HCT116 (cell line): ENCODE measurements around the gene C10orf143. TPM values are rescaled to one million over a fixed set of nuclear protein-coding genes. Genes with fewer than 3 reads are reported as not detected.

Experiments used
- ATAC-seq: fragments of 200-7000 bp; cut with Tn5 transposase; 2 replicates; pipeline ENCODE4 v1.9.1; 2020; ENCODE audit warnings: mild to moderate bottlenecking, moderate library complexity
- BruUV-seq: library from RNA; stranded (reverse); fragments of 400-500 nt; replicated peaks from 2 replicates; lab custom pipeline; 2021; lab: Mats Ljungman, UMichigan
- CTCF ChIA-PET: fragments of 300-600 bp; sonication (Branson Sonifier 250); formaldehyde crosslinking; loops from one replicate; lab custom pipeline; 2021; ENCODE audit warnings: antibody characterized with exemption; lab: Charles Lee
- POLR2A ChIA-PET: fragments of 300-600, 350-600 bp; sonication (Branson Sonifier 250); formaldehyde crosslinking; loops from one replicate; lab custom pipeline; 2021; ENCODE audit warnings: antibody characterized with exemption; lab: Charles Lee
- RAD21 ChIA-PET, 2 experiments: fragments of 300-600 bp; sonication (Branson Sonifier 250); formaldehyde crosslinking; loops; one replicate each; lab custom pipeline; 2023; ENCODE audit warnings: low total read pairs in 2 of 2; ENCODE audit not compliant: uncharacterized antibody in 2 of 2, unreplicated experiment in 2 of 2, low non-redundant PET in 1 of 2; lab: Charles Lee
- DNase-seq: peaks from one replicate; pipeline ENCODE4 v3.0.0-alpha.2; 2010; ENCODE audit warnings: low read depth, low spot score
- H2AFZ ChIP-seq: fragments of 200-600 bp; shearing (Covaris generic), sonication (generic); 2 replicates; pipeline ENCODE4 v1.6.1; 2017; ENCODE audit warnings: low read depth, mixed run types, mixed read lengths, antibody characterized with exemption, low read length; ENCODE audit not compliant: poor library complexity, severe bottlenecking
- H3K27ac ChIP-seq: 2 replicates; pipeline ENCODE4 v1.5.1; 2012; ENCODE audit warnings: low read depth, low read length
- H3K27me3 ChIP-seq: fragments of 200-600 bp; sonication (generic); 2 replicates; pipeline ENCODE4 v1.6.1; 2016; ENCODE audit warnings: mixed run types, low read length, mixed read lengths; ENCODE audit not compliant: insufficient read depth
- H3K36me3 ChIP-seq, 2 experiments: fragments of 200-500 bp in 1 of 2; fragments of 200-600 bp in 1 of 2; sonication (Bioruptor generic) in 1 of 2; sonication (generic) in 1 of 2; 2 replicates each; pipeline versions ENCODE4 v1.5.1 to v1.6.1; 2014 to 2016; ENCODE audit warnings: low read length in 2 of 2, inconsistent platforms in 1 of 2, mixed read lengths in 1 of 2, mixed run types in 1 of 2; ENCODE audit not compliant: insufficient read depth in 2 of 2, control insufficient read depth in 1 of 2
- H3K4me1 ChIP-seq, 2 experiments: fragments of 200-600 bp in 1 of 2; sonication (generic) in 1 of 2; 2 replicates each; pipeline versions ENCODE4 v1.5.1 to v1.6.1; 2012 to 2017; ENCODE audit warnings: low read length in 2 of 2, inconsistent platforms in 1 of 2, mild to moderate bottlenecking in 1 of 2, mixed read lengths in 1 of 2, mixed run types in 1 of 2, moderate library complexity in 1 of 2; ENCODE audit not compliant: insufficient read depth in 2 of 2, control insufficient read depth in 1 of 2
- H3K4me2 ChIP-seq: fragments of 200-600 bp; sonication (generic); 2 replicates; pipeline ENCODE4 v1.6.1; 2017; ENCODE audit warnings: mixed run types, low read length, mixed read lengths
- H3K4me3 ChIP-seq, 2 experiments: fragments of 200-600 bp in 1 of 2; sonication (generic) in 1 of 2; replicated peaks in 1 of 2; 2 replicates each; pipeline ENCODE4 v1.5.1; 2011 to 2016; ENCODE audit warnings: low read length in 2 of 2, control low read depth in 1 of 2, low read depth in 1 of 2, mild to moderate bottlenecking in 1 of 2, mixed read lengths in 1 of 2, mixed run types in 1 of 2
- H3K79me2 ChIP-seq: fragments of 200-600 bp; sonication (generic); 2 replicates; pipeline ENCODE4 v1.6.1; 2017; ENCODE audit warnings: mild to moderate bottlenecking, mixed run types, low read length, moderate library complexity, mixed read lengths; ENCODE audit not compliant: insufficient read depth
- H3K9ac ChIP-seq: fragments of 200-600 bp; sonication (generic); 2 replicates; pipeline ENCODE4 v1.6.1; 2016; ENCODE audit warnings: low read length, mixed read lengths
- H3K9me2 ChIP-seq: fragments of 200-600 bp; sonication (generic), shearing (Covaris generic); 2 replicates; pipeline ENCODE4 v1.6.1; 2017; ENCODE audit warnings: mixed run types, mild to moderate bottlenecking, moderate library complexity; ENCODE audit not compliant: insufficient read depth
- H3K9me3 ChIP-seq, 2 experiments: fragments of 200-500 bp in 1 of 2; fragments of 200-600 bp in 1 of 2; sonication (Bioruptor generic) in 1 of 2; sonication (generic) in 1 of 2; 2 replicates each; pipeline ENCODE4 v1.6.1; 2014 to 2017; ENCODE audit warnings: low read length in 2 of 2, mixed read lengths in 2 of 2, inconsistent platforms in 1 of 2, low read depth in 1 of 2, mild to moderate bottlenecking in 1 of 2, mixed run types in 1 of 2, moderate library complexity in 1 of 2; ENCODE audit not compliant: control insufficient read depth in 1 of 2, insufficient read depth in 1 of 2
- H4K20me1 ChIP-seq: fragments of 200-600 bp; sonication (generic), shearing (Covaris generic); 2 replicates; pipeline ENCODE4 v1.6.1; 2017; ENCODE audit warnings: mixed run types, mild to moderate bottlenecking, moderate library complexity; ENCODE audit not compliant: insufficient read depth
- CBX3 ChIP-seq: IDR thresholded peaks from 2 replicates; pipeline ENCODE4 v1.6.1; 2012; ENCODE audit warnings: low read depth
- CEBPB ChIP-seq: IDR thresholded peaks from 2 replicates; pipeline ENCODE4 v1.6.1; 2012; ENCODE audit warnings: low read depth
- EZH2phosphoT487 ChIP-seq: fragments of 200-600 bp; IDR thresholded peaks from 2 replicates; pipeline ENCODE4 v1.6.1; 2018; ENCODE audit warnings: antibody characterized with exemption, borderline replicate concordance
- POLR2A ChIP-seq: IDR thresholded peaks from 2 replicates; pipeline ENCODE4 v1.7.0; 2011; ENCODE audit warnings: borderline replicate concordance; ENCODE audit not compliant: insufficient read depth, insufficient read length; ENCODE audit errors: extremely low read depth
- RAD21 ChIP-seq: IDR thresholded peaks from 2 replicates; pipeline ENCODE4 v1.6.1; 2012; ENCODE audit warnings: low read depth, mild to moderate bottlenecking
- ZBTB33 ChIP-seq: IDR thresholded peaks from 2 replicates; pipeline ENCODE4 v1.6.1; 2011; ENCODE audit warnings: mild to moderate bottlenecking, low read length, moderate library complexity; ENCODE audit not compliant: insufficient replicate concordance; ENCODE audit errors: extremely low read depth
- intact Hi-C: fragments of 100-400 bp; cut with micrococcal nuclease; formaldehyde crosslinking; loops from 2 replicates; pipeline ENCODE4 v1.10.0; 2022
- total RNA-seq: library from RNA; stranded (reverse); gene quantifications from one replicate; pipeline ENCODE4 v1.2.1, GENCODE V29; 2021; ENCODE audit not compliant: unreplicated experiment

Gene C10orf143
- total RNA-seq, 1 experiment from 2014 or later: 0.66 TPM

GRCh38 chr10:130038019-130038555 is 72.5 kb downstream of the C10orf143 start:
- DNase-seq (no peak), ATAC-seq (no peak)
- intact Hi-C loops: no loop called here
- H3K27ac ChIP-seq: no peak overlapping the region
- no peaks in the 10 kb centered on the region for H3K9me3 ChIP-seq
- no peak overlapping the region for H3K4me2 ChIP-seq
- no peak overlapping the region for H3K4me3 ChIP-seq
- TF ChIP-seq ZBTB33 (no peak), RAD21 (no peak), POLR2A (no peak), CEBPB (no peak)
- no peaks in the 10 kb centered on the region for H4K20me1 ChIP-seq
- no peaks in the 10 kb centered on the region for H3K79me2 ChIP-seq
- ChIA-PET POLR2A (no interaction called here), CTCF (no interaction called here), RAD21 (no interaction called here)
- no peak overlapping the region for H3K9ac ChIP-seq
- no TSS peak for BruUV-seq
- H2AFZ ChIP-seq: no peak overlapping the region
- H3K36me3 ChIP-seq: no peaks in the 10 kb centered on the region
- no peaks in the 10 kb centered on the region for H3K4me1 ChIP-seq
- no peaks in the 10 kb centered on the region for H3K9me2 ChIP-seq
- no peaks in the 10 kb centered on the region; the same call in 1 of the 2 replicates for H3K27me3 ChIP-seq

DNA sequence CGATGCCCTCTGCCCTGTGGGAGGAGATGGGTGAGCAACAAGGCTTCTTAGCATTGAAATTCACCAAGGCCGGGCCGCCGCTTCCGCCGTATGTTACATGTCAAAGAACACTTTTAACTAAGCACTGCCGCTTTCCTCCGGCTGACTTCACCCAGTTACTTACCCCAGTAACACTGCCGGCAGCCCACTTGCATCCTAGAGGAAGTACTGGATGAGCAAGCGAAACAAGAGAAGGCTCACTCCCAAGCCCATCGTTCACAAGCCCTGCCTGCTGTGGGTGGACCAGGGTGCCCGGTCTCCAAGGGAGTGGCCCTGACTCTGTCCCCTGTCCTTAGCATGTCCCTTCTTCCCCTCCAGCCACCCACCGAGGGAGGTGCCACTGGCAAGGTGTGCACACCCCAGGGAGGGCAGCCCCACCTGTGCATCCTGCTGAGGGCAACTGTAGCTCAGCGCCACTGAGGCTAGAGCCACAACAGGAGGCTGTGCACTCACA is 73.4 kb downstream of the C10orf143 start:
- no TSS peak for BruUV-seq
- no peaks in the 10 kb centered on the region for H3K79me2 ChIP-seq
- no peaks in the 10 kb centered on the region for H3K9me3 ChIP-seq
- no peaks in the 10 kb centered on the region for H3K36me3 ChIP-seq
- H3K27ac ChIP-seq: no peak overlapping the region
- POLR2A ChIA-PET: no interaction called here
- DNase-seq (no peak), ATAC-seq (no peak)
- H3K4me1 ChIP-seq: no peaks in the 10 kb centered on the region
- H2AFZ ChIP-seq: no peak overlapping the region
- intact Hi-C loops: no loop called here
- RAD21 ChIA-PET: no interaction called here
- no peaks in the 10 kb centered on the region for H3K9me2 ChIP-seq
- H3K9ac ChIP-seq: no peak overlapping the region
- CTCF ChIA-PET: no interaction called here
- H3K4me3 ChIP-seq: no peak overlapping the region
- no peaks in the 10 kb centered on the region for H4K20me1 ChIP-seq
- H3K27me3 ChIP-seq: no peaks in the 10 kb centered on the region; the same call in 1 of the 2 replicates
- H3K4me2 ChIP-seq: no peak overlapping the region
- no peak for TF ChIP-seq CBX3
- TF ChIP-seq EZH2phosphoT487: no peak
